ENCODE results near the gene WFDC5. TPM values are rescaled to one million over a fixed set of nuclear protein-coding genes. Genes with fewer than 3 reads are reported as not detected.
"Not testable (repeated sequence)": the region's sequence is repeated elsewhere in the genome, so short reads cannot be mapped to it uniquely, and the experiment has no call there.

Gene WFDC5, protein sequence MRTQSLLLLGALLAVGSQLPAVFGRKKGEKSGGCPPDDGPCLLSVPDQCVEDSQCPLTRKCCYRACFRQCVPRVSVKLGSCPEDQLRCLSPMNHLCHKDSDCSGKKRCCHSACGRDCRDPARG
- not detected for total RNA-seq

DNA sequence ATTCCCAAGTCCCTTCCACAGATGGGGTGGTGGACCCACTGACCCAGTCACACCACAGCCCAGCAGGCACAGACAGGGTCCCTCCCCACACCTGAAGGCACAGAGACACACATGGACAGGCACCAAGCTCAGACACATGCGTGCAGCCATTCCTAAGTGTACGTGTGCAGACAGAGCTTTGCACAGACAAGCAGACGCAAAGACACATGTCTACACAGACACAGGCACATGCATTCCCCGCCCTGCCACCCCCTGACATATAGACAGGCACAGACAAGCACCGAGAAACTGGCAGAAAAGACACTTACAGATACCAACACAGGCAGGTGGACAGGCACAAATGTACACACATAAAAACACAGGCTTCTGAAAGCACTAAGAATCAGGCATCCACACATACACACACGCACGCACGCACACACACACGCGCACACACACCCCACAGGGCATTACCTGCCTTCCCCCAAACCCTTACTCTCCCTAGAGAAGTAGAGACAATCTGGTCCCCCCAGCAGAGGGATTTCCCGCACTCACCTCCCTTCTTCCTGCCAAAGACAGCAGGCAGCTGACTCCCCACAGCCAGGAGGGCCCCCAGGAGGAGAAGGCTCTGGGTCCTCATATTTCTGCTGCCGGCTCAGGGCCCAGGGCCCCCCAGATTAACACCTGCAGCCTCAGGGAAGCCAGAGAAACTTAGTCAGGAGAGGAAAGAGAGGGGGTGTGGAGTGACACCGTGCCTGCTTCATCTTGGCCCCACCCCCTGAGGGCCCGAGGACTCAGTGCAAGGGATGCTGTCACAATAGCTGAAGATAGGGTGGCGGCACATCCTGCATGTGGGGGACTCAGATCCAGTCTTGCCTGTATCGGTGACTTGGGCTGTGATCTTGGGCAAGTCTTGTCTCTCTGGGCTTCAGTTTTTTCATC, at the start of gene WFDC5:
Gene WFDC5, minus strand, starts transcription at position 710 of the 921 bp plus-strand sequence. Its CDS starts 91 bp downstream, at position 619.
- Histone ChIP-seq H3K27ac (no peak within 1 kb of the TSS), H3K4me3 (no peak within 1 kb of the TSS), H3K4me1 (no peaks in the 10 kb centered on the region), H3K36me3 (no peaks in the 10 kb centered on the region), H3K27me3 (no peaks in the 10 kb centered on the region), H3K9me3 (no peaks in the 10 kb centered on the region)
- TF ChIP-seq, protein P1, sequence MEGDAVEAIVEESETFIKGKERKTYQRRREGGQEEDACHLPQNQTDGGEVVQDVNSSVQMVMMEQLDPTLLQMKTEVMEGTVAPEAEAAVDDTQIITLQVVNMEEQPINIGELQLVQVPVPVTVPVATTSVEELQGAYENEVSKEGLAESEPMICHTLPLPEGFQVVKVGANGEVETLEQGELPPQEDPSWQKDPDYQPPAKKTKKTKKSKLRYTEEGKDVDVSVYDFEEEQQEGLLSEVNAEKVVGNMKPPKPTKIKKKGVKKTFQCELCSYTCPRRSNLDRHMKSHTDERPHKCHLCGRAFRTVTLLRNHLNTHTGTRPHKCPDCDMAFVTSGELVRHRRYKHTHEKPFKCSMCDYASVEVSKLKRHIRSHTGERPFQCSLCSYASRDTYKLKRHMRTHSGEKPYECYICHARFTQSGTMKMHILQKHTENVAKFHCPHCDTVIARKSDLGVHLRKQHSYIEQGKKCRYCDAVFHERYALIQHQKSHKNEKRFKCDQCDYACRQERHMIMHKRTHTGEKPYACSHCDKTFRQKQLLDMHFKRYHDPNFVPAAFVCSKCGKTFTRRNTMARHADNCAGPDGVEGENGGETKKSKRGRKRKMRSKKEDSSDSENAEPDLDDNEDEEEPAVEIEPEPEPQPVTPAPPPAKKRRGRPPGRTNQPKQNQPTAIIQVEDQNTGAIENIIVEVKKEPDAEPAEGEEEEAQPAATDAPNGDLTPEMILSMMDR (IDR thresholded peaks at IDR 0.05), result no peak
- no peak for TF ChIP-seq POLR2A (IDR thresholded peaks at IDR 0.05)
- DNase-seq, result no peak

DNA sequence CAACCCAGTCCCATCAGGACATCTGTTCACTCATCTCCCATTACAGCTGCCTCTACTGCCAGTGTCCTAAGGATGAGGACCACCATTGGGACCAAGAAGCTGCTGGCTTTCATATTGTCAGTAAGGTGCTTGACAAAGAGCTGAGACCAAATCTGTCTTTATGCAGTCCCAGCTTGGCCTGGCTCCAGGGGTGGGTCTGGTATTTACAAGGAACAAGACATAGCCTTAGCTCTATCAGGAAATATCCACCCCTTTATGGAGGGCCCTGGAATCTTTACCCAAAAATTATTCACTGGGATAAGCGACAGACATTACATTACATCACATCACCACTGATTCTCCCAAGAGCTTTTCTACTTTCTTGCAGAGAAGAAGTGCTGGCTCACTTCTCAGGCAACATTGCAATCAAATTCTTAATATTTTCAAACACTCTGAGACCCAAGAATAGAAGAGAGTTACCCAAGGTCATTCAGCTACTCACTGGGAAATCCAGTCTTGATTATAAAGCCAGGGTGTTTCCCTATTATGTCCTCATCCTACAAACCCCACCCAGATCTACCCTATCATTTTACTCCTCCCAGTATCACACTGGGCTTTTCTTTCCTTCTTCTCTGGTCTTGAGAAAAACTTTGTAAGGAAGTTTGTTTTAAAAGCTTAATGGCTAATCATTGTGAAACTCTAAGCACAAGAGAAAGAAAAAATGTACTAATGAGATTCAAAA, 48.3 kb upstream of the WFDC5 start:
- Histone ChIP-seq H3K9me3 (peaks cover 0 to 4% (median 0%) of the 10 kb centered on the region in 4 donors), H3K27ac (no peak overlapping the region), H3K36me3 (no peaks in the 10 kb centered on the region), H3K27me3 (no peaks in the 10 kb centered on the region), H3K4me3 (no peak overlapping the region), H3K4me1 (no peaks in the 10 kb centered on the region)
- DNase-seq, result no peak
- no peak for TF ChIP-seq POLR2A (IDR thresholded peaks at IDR 0.05)

DNA sequence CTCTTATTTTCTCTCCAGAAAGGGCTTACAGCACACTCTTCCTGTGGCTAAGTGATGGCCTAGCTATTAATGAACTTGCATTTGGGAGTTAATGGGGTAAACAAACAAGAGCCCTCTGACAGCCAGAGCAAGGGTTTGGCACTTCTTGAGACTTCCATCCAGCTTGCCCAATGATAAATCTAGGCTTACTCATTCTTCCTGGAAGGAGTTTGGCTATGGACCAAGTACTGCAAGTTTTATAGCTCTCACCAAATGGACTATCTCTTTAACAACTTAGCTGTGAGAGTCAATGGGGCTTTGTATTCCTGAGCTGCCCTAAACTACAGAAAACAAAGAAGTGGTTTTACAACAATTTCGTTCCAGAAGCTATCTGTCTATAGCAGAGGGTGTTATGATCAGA, 43.0 kb upstream of the WFDC5 start:
- Histone ChIP-seq H3K4me1 (no peaks in the 10 kb centered on the region), H3K27ac (peak overlapping the region in 1 of 4 donors; percentile 25), H3K9me3 (peaks cover 0 to 4% (median 0%) of the 10 kb centered on the region in 4 donors), H3K27me3 (no peaks in the 10 kb centered on the region), H3K36me3 (no peaks in the 10 kb centered on the region), H3K4me3 (no peak overlapping the region)
- TF ChIP-seq, protein P1 (IDR thresholded peaks at IDR 0.05), result no peak
- TF ChIP-seq POLR2A (IDR thresholded peaks at IDR 0.05), result no peak
- no peak for DNase-seq

DNA sequence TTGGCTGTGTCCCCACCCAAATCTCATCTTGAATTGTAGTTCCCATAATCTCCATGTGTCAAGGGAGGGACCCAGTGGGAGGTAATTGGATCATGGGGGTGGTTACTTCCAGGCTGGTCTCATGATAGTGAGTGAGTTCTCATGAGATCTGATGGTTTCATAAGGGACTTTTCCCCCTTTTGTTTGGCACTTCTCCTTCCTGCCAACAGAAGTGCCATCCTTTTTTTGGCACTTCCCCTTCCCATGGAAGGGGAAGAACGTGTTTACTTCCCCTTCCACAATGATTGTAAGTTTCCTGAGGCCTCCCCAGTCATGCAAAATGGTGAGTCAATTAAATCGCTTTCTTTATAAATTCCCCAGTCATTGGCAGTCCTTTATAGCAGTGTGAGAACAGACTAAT, 41.7 kb upstream of the WFDC5 start:
- peaks cover 0 to 4% (median 0%) of the 10 kb centered on the region in 4 donors for H3K9me3 ChIP-seq
- H3K27me3 ChIP-seq, result no peaks in the 10 kb centered on the region
- TF ChIP-seq POLR2A (IDR thresholded peaks at IDR 0.05), result no peak
- TF ChIP-seq, protein P1 (IDR thresholded peaks at IDR 0.05), result no peak
- H3K27ac ChIP-seq, result no peak overlapping the region
- DNase-seq, result no peak
- H3K36me3 ChIP-seq, result no peaks in the 10 kb centered on the region
- no peaks in the 10 kb centered on the region for H3K4me1 ChIP-seq
- no peak overlapping the region for H3K4me3 ChIP-seq

DNA sequence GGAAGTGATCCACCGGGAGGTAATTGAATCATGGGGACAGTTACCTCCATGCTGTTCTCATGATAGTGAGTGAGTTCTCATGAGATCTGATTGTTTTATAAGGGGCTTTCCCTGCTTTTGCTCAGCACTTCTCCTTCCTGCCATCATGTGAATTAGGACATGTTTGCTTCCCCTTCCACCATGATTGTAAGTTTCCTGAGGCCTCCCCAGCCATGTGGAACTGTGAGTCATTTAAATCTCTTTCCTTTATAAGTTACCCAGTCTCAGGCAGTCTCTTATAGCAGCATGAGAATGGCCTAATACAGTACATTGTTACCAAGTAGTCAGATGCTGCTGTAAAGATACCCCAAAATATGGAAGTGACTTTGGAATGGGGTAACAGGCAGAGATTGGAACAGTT, 39.8 kb upstream of the WFDC5 start:
- not testable (repeated sequence) for H3K27me3 ChIP-seq, H3K36me3 ChIP-seq, H3K27ac ChIP-seq, H3K4me3 ChIP-seq, H3K4me1 ChIP-seq, H3K9me3 ChIP-seq, DNase-seq

DNA sequence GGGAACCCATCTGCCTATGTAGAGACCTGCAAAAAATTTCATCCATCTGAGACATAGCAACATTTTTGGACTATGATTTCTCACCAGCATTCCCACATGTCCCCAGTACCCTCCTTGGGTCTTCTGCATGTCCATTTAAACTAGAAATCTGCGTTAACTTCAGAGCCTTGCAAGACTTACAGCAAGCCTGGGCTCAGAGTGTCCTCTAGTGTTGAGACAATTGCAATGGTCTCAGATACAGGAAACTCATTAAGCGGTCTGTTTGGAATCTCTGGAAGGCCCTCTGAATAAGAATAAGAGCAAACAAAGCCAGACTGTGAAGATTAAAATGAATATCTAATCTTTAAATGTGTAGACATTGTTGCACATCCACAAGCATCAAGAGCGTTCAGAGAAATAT, 39.2 kb upstream of the WFDC5 start:
- Histone ChIP-seq H3K27me3 (no peaks in the 10 kb centered on the region), H3K36me3 (no peaks in the 10 kb centered on the region), H3K27ac (no peak overlapping the region), H3K4me1 (no peaks in the 10 kb centered on the region), H3K9me3 (no peaks in the 10 kb centered on the region), H3K4me3 (no peak overlapping the region)
- TF ChIP-seq POLR2A (IDR thresholded peaks at IDR 0.05), result no peak
- TF ChIP-seq, protein P1 (IDR thresholded peaks at IDR 0.05), result no peak
- no peak for DNase-seq

Measured in Peyer's patch (tissue), 4 donors.